AG09319 (cell line): ENCODE measurements around the gene KIF21B.
A peak's percentile ranks its signal among the peaks of the same experiment; 100 is the strongest.

Experiments
- DNase-seq: peaks from one replicate; pipeline ENCODE4 v3.0.0-alpha.2; 2010; ENCODE audit warnings: low read depth; ENCODE audit errors: extremely low read depth
- CTCF ChIP-seq: IDR thresholded peaks from 2 replicates; pipeline ENCODE4 v1.5.1; 2011; ENCODE audit warnings: low read depth, mild to moderate bottlenecking, inconsistent platforms, low read length, moderate library complexity

Gene KIF21B

GRCh38 chr1:200982071-200982945 is 41.2 kb downstream of the KIF21B start:
- TF ChIP-seq CTCF: no peak
- no peak for DNase-seq

GRCh38 chr1:200981278-200981677 is 42.2 kb downstream of the KIF21B start:
- DNase-seq: no peak
- TF ChIP-seq CTCF: no peak

GRCh38 chr1:200980873-200981272 is 42.6 kb downstream of the KIF21B start:
- TF ChIP-seq CTCF: no peak
- no peak for DNase-seq

GRCh38 chr1:200980452-200980772 is 43.1 kb downstream of the KIF21B start:
- no peak for TF ChIP-seq CTCF
- DNase-seq: no peak

GRCh38 chr1:200979574-200980451 is 43.7 kb downstream of the KIF21B start:
- DNase-seq: no peak
- TF ChIP-seq CTCF: peak; percentile 27

- no peak for TF ChIP-seq CTCF
- DNase-seq: no peak
Observed at GRCh38 chr1:200977071-200977754, 46.3 kb downstream of the KIF21B start.
